Psoas muscle (tissue), 8 donors: ENCODE data around the gene DPH7. TPM values are rescaled to one million over a fixed set of nuclear protein-coding genes. Genes with fewer than 3 reads are reported as not detected.
A peak's percentile ranks its signal among the peaks of the same experiment; 100 is the strongest.
"Not testable (repeated sequence)": the region's sequence is repeated elsewhere in the genome, so short reads cannot be mapped to it uniquely, and the experiment has no call there.

Source experiments
- ATAC-seq, 4 donors: fragments of 200-7000 bp; cut with Tn5 transposase; one replicate each; pipeline ENCODE4 v1.9.1; 2020; ENCODE audit warnings: moderate library complexity in 3 of 4, mild to moderate bottlenecking in 2 of 4
- DNase-seq, 2 donors: peaks; one replicate each; pipeline ENCODE4 v3.0.0-alpha.2; 2020
- H3K27ac ChIP-seq: fragments of 200-600 bp; one replicate; pipeline ENCODE4 v1.8.0; 2022
- H3K27me3 ChIP-seq, 3 donors: fragments of 200-600 bp in 1 of 3; one replicate each; pipeline versions ENCODE4 v1.6.1 to v1.8.0; 2013 to 2022; ENCODE audit warnings: low read length in 2 of 3, mild to moderate bottlenecking in 2 of 3, moderate library complexity in 1 of 3; ENCODE audit not compliant: insufficient read depth in 3 of 3
- H3K36me3 ChIP-seq, 2 donors: fragments of 200-600 bp in 1 of 2; one replicate each; pipeline versions ENCODE4 v1.6.1 to v1.8.0; 2013 to 2022; ENCODE audit warnings: low read depth in 1 of 2, mild to moderate bottlenecking in 1 of 2, moderate library complexity in 1 of 2; ENCODE audit not compliant: insufficient read depth in 1 of 2
- H3K4me1 ChIP-seq: fragments of 200-600 bp; one replicate; pipeline ENCODE4 v1.8.0; 2022
- H3K4me3 ChIP-seq: fragments of 200-600 bp; one replicate; pipeline ENCODE4 v1.8.0; 2022; ENCODE audit warnings: mild to moderate bottlenecking
- H3K9me3 ChIP-seq: fragments of 200-600 bp; one replicate; pipeline ENCODE4 v1.8.0; 2022
- WGBS, 3 donors: extraction: QIAGEN DNeasy Blood & Tissue Kit; methylation state at CpG; one replicate each; pipeline versions ENCODE4 v1.1.6 to v1.1.7; 2013; 5-methylcytosine and 5-hydroxymethylcytosine counted together
- intact Hi-C, 2 donors: fragments of 100-400 bp; cut with DNase I; formaldehyde crosslinking; loops; one replicate each; pipeline versions ENCODE4 v1.11.0 to v1.14.2; 2022
- long read RNA-seq, 2 donors: library from polyadenylated mRNA; unstranded; transcript quantifications; one replicate each; pipeline ENCODE4 v2.0.0, GENCODE V29; 2021
- polyA plus RNA-seq, 3 donors: library from polyadenylated mRNA; stranded (reverse); fragments of 200-250 nt; gene quantifications; one replicate each; pipeline ENCODE4 v1.2.3, GENCODE V29; 2013
- total RNA-seq, 4 donors: library from RNA; stranded (reverse); fragmentation: NEBNext Ultra II Directional in 2 of 4; extraction: Animal tissue kit (Norgen Biotek cat#: 25700) in 2 of 4; gene quantifications; one replicate each; pipeline versions ENCODE4 v1.2.1 to v1.2.4, GENCODE V29; 2021 to 2023
- TF ChIP-seq, protein P1 (sequence below): fragments of 200-600 bp; IDR thresholded peaks from one replicate; pipeline ENCODE4 v1.8.0; 2022; ENCODE audit warnings: antibody characterized with exemption
- donor health status: healthy with polysubstance abuse.
- donor health status: DM: no; HTN: no; CAD: no; lungs with moderate emphysema.
- donor health status: Bipolar disorder and iron deficiency.
- donor health status: healthy.
- donor health status: DM: yes; HTN: yes; CAD: no.
- donor health status: DM: no; HTN: no; CAD: no.
- donor health status: DM: no; HTN: no; CAD: no.
- donor health status: DM: yes; HTN: yes; CAD: no.

Gene DPH7
- 10 to 100 TPM in 3 of 4 donors, 1 to 10 TPM in 1; 9.1 to 17.8 (median 11.0) TPM for total RNA-seq
- 10 to 100 TPM; 14.1 to 16.8 (median 15.3) TPM for polyA plus RNA-seq
- long read RNA-seq, donor 1, partial matches to known transcripts = 0 of 19 reads
- long read RNA-seq, donor 1, other reads (novel, unspliced or antisense) = 17 of 19 reads
- long read RNA-seq, donor 2, transcript DPH7-201 (9 exons, 1,847 nt) = major isoform, 5 of 30 reads
- long read RNA-seq, donor 2, partial matches to known transcripts = 0 of 30 reads
- long read RNA-seq, donor 2, other reads (novel, unspliced or antisense) = 25 of 30 reads

DNA sequence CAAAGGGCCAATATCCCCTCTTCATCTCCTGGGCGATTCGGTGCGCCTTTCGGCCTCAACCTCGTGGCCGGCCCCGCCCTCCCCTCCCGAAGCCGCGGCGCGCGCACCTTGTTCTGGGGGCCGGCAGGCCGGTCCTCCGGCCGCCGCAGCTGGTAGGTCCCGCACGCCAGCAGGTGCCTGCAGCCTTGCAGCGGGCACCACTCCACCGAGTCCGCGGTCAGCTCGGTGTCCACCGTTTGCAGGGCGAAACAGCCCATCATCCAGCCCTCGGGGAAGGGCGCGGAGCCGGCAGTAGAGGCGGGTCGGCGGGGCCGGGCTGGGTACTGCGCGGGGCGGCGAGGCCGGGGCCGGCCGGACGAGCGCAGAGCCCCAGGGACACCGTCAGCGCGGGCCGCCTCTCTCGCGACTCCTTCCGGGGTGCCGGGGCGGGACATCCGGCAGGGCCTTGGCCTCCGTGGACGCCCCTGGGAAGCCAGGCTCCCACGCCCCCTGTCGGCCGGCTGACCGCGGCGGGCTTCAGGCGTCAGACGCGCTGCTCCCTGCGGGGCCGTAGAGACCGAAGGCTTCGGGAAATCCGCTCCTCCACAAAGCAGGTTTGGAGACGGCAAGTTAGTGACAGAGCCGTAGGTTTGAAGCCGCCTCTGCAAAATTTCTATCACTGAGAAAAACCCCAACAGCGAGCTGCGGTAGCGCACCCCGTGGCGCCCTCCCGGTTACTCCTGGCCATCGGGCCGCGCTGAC is at the start of gene DPH7:
Gene DPH7, minus strand, starts transcription at position 408 of the 741 bp plus-strand sequence. Its CDS starts 148 bp downstream, at position 260.
- intact Hi-C loops = no loop called here
- Histone ChIP-seq H3K27me3 (no peaks in the 10 kb centered on the region), H3K4me3 (peak within 1 kb of the TSS; percentile 86), H3K4me1 (peaks cover 35% of the 10 kb centered on the region), H3K9me3 (no peaks in the 10 kb centered on the region), H3K27ac (peak within 1 kb of the TSS; percentile 82), H3K36me3 (peaks cover 3 to 56% of the 10 kb centered on the region in 2 donors)
- ATAC-seq = peak; percentile 95 to 97 (median 96)
- TF ChIP-seq, protein P1, sequence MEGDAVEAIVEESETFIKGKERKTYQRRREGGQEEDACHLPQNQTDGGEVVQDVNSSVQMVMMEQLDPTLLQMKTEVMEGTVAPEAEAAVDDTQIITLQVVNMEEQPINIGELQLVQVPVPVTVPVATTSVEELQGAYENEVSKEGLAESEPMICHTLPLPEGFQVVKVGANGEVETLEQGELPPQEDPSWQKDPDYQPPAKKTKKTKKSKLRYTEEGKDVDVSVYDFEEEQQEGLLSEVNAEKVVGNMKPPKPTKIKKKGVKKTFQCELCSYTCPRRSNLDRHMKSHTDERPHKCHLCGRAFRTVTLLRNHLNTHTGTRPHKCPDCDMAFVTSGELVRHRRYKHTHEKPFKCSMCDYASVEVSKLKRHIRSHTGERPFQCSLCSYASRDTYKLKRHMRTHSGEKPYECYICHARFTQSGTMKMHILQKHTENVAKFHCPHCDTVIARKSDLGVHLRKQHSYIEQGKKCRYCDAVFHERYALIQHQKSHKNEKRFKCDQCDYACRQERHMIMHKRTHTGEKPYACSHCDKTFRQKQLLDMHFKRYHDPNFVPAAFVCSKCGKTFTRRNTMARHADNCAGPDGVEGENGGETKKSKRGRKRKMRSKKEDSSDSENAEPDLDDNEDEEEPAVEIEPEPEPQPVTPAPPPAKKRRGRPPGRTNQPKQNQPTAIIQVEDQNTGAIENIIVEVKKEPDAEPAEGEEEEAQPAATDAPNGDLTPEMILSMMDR = peak; percentile 92
- 0 to 1% (median 1%) methylated on average over 66 to 82 of the region's 82 CpGs for WGBS, 3 donors
- DNase-seq = peak; percentile 98 to 99

DNA sequence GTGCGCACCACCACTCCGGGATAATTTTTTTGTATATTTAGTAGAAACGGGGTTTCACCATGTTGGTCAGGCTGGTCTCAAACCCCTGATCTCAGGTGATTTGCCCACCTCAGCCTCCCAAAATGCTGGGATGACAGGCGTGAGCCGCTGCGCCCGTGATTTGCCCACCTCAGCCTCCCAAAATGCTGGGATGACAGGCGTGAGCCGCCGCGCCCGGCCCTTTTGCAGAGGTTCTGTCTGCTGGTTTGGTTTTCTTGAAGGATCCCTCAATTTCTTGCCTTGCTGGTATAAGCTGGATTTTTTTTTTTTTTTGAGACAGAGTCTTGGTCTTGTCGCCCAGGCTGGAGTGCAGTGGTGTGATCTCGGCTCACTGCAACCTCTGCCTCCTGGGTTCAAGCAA is 48.7 kb upstream of the DPH7 start:
- H3K36me3 ChIP-seq, H3K9me3 ChIP-seq, H3K27ac ChIP-seq, intact Hi-C loops, H3K27me3 ChIP-seq, DNase-seq, H3K4me3 ChIP-seq, ATAC-seq: not testable (repeated sequence)
- peaks cover 26% of the 10 kb centered on the region for H3K4me1 ChIP-seq
- WGBS, 3 donors = 97 to 98% (median 98%) methylated on average over 14 of the region's 14 CpGs

DNA sequence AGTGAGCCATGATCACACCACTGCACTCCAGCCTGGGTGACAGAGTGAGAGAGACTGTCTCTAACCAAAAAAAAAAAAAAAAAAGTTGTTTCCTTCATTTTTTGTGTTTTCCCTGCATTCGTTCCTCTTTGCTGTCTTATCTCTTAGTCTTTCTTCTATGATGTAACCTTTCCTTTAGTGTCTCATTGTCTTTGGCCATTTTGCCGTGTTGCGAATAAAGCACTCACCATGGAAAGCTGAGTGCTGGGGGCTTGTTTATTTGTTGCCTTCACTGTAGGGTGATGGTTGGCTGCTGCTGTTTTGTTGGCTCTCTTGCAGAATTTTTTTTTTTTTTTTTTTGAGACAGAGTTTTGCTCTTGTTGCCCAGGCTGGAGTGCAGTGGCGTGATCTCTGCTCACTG is 47.7 kb upstream of the DPH7 start:
- Histone ChIP-seq H3K4me3 (no peak overlapping the region), H3K4me1 (peaks cover 32% of the 10 kb centered on the region), H3K27ac (no peak overlapping the region), H3K36me3 (no peaks in the 10 kb centered on the region), H3K9me3 (no peaks in the 10 kb centered on the region), H3K27me3 (no peaks in the 10 kb centered on the region)
- TF ChIP-seq, protein P1 = no peak
- ATAC-seq (no peak), DNase-seq (no peak)
- intact Hi-C loops = no loop called here
- WGBS, 3 donors = 84 to 88% (median 86%) methylated on average over 4 of the region's 4 CpGs

DNA sequence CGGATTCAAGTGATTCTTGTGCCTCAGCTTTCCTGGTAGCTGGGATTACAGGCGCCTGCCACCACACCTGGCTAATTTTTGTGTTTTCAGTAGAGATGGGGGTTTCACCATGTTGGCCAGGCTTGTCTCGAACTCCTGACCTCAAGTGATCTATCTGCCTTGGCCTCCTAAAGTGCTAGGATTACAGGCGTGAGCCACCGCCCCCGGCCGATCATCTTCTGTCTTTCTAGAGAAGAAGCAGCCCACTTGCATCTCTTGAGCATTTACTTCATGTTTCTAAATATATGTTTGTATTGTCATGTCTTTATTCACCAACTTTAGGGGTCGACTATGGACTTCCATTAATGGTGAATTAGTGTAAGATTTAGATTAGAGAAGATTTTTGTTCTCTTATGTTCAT is 43.5 kb upstream of the DPH7 start:
- H3K27ac ChIP-seq, ATAC-seq, H3K4me3 ChIP-seq, H3K9me3 ChIP-seq, H3K36me3 ChIP-seq, DNase-seq, intact Hi-C loops, H3K27me3 ChIP-seq: not testable (repeated sequence)
- H3K4me1 ChIP-seq = peaks cover 35% of the 10 kb centered on the region
- 68 to 81% (median 71%) methylated on average over 8 of the region's 8 CpGs for WGBS, 3 donors

DNA sequence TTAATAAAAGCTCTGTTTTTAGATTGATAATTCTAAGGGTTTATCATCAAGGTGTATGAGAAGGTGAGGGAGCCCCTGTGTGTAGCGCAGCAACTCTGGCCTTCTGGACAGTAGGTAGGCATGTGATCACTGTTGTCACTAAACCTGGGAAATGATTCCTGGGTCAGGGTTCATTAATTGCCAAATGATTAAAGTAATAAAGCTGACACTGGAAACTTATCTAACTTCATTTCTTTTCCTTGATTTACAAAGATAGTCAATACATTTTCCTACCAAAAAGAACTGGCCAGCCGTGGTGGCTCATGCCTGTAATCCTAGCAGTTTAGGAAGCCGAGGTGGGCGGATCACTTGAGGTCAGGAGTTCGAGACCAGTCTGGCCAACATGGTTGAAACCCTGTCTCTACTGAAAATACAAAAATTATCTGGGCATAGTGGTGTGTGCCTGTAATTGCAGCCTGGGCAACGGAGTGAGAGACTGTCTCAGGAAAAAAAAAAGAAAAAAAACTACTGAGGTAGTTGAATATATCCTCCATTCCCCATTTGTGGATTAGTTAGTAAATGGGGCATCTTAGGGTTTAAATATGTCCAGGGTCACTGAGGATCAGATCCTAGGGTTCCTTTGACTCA is 42.5 kb upstream of the DPH7 start:
- ATAC-seq (no peak), DNase-seq (no peak)
- peaks cover 0 to 11% of the 10 kb centered on the region in 2 donors for H3K36me3 ChIP-seq
- peaks cover 35% of the 10 kb centered on the region for H3K4me1 ChIP-seq
- no peaks in the 10 kb centered on the region for H3K27me3 ChIP-seq
- H3K4me3 ChIP-seq = peak overlapping the region; percentile 74
- H3K9me3 ChIP-seq = no peaks in the 10 kb centered on the region
- TF ChIP-seq, protein P1 = peak; percentile 23
- 42 to 55% (median 44%) methylated on average over 6 of the region's 6 CpGs for WGBS, 3 donors
- intact Hi-C loops = no loop called here
- H3K27ac ChIP-seq = no peak overlapping the region
